GOT3 (cell line): Measurements from ENCODE around the gene KAT2B.

Source experiments
- DNase-seq: peaks from one replicate; lab custom pipeline; 2025; ENCODE audit warnings: mixed read lengths; lab: John Stamatoyannopoulos, UW

KAT2B gene

GRCh38 chr3:20064796-20065564 lies 24.7 kb downstream of the KAT2B start:
- no peak for DNase-seq

- no peak for DNase-seq
Observed at GRCh38 chr3:20066079-20066478, 25.8 kb downstream of the KAT2B start.

GRCh38 chr3:20066850-20067617 lies 26.8 kb downstream of the KAT2B start:
- no peak for DNase-seq

- DNase-seq, result no peak
Observed at GRCh38 chr3:20068512-20069177, 28.4 kb downstream of the KAT2B start.

- DNase-seq, result no peak
Observed at GRCh38 chr3:20069178-20069532, 28.9 kb downstream of the KAT2B start.

- no peak for DNase-seq
Observed at GRCh38 chr3:20071175-20071574, 30.9 kb downstream of the KAT2B start.

GRCh38 chr3:20072422-20072821 lies 32.2 kb downstream of the KAT2B start:
- no peak for DNase-seq

- no peak for DNase-seq
Observed at GRCh38 chr3:20073068-20073467, 32.8 kb downstream of the KAT2B start.

- DNase-seq, result no peak
Observed at GRCh38 chr3:20073683-20074082, 33.4 kb downstream of the KAT2B start.

GRCh38 chr3:20074226-20075063 lies 34.2 kb downstream of the KAT2B start:
- DNase-seq, result no peak

- no peak for DNase-seq
Observed at GRCh38 chr3:20075197-20075596, 35.0 kb downstream of the KAT2B start.

GRCh38 chr3:20076296-20076997 lies 36.2 kb downstream of the KAT2B start:
- DNase-seq, result no peak

- no peak for DNase-seq
Observed at GRCh38 chr3:20077068-20077467, 36.8 kb downstream of the KAT2B start.

- DNase-seq, result no peak
Observed at GRCh38 chr3:20078194-20078714, 38.0 kb downstream of the KAT2B start.

GRCh38 chr3:20079621-20080020 lies 39.4 kb downstream of the KAT2B start:
- DNase-seq, result no peak

- DNase-seq, result no peak
Observed at GRCh38 chr3:20080956-20081554, 40.8 kb downstream of the KAT2B start.

GRCh38 chr3:20083253-20083652 lies 43.0 kb downstream of the KAT2B start:
- DNase-seq, result no peak

GRCh38 chr3:20083953-20084352 lies 43.7 kb downstream of the KAT2B start:
- no peak for DNase-seq

- no peak for DNase-seq
Observed at GRCh38 chr3:20091331-20092047, 51.2 kb downstream of the KAT2B start.

GRCh38 chr3:20095470-20095869 lies 55.2 kb downstream of the KAT2B start:
- no peak for DNase-seq
